Right renal cortex interstitium (tissue), 3 donors: ENCODE data around the gene OPCML. TPM values are rescaled to one million over a fixed set of nuclear protein-coding genes. Genes with fewer than 3 reads are reported as not detected.

ENCODE experiments used
- DNase-seq, 3 donors: peaks; one replicate each; pipeline ENCODE4 v3.0.0-alpha.2; 2013; ENCODE audit warnings: low read depth in 3 of 3, low spot score in 2 of 3
- polyA plus RNA-seq, 3 donors: library from polyadenylated mRNA; unstranded; fragments of 120-200 nt; gene quantifications; one replicate each; pipeline ENCODE4 v1.2.1, GENCODE V29; 2013; ENCODE audit not compliant: insufficient read length in 3 of 3

The OPCML gene
- polyA plus RNA-seq, 3 donors = 14.1 to 19.4 (median 19.1) TPM

DNA sequence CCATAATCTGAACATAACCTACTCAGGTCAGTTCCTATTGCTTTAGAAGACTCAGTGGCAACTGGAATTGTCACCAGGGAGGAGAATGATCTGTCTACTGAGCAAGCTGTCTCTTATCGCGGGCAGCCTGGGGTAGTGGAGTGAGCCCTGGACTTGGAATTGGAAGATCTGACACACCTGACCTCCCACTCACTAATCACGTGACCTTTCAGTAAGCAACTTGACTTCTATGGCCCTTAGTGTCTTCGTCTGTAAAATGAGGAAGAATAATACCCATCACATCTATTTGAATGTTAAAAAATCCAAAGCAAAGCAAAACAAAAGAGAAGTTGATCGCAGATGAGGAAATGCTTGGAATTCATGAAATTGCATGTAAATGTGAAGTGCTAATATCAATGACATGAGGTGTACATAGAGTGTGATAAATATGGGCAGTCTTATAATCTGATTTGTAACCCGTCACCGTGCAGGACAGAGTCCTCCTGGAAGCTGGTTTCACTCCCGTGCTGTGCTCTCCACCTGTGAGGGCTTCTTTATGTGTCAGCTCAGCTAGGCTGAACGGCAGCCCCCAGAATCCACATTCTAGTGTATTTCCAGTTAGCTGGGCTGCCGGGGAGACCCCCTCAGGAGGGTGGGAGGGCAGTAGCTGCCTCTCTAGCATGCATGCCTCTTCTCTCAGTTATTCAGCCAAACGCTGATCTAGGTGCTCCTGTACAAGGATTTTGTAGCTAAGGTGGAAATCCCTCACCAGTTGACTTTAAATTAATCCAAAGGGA lies 482.9 kb downstream of the OPCML start:
- no peak for DNase-seq

DNA sequence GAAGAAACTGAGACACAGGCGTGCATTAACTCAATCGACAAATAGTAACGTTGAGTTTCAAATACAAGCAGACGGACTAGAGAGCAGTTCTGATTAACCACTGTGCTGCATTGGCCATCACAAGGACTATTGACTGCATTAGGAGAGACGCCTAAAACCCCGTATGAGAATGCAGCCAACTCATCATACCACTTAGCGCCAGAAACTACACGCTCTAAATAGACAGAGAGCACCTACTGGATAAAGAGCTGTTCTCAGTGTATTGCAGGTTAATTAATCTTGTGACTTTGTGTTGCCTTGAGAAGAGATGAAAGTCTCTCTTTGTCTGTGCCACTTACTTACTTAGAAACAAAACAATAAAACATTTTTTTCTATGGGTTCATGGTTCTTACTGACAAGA lies 484.0 kb downstream of the OPCML start:
- DNase-seq = no peak

DNA sequence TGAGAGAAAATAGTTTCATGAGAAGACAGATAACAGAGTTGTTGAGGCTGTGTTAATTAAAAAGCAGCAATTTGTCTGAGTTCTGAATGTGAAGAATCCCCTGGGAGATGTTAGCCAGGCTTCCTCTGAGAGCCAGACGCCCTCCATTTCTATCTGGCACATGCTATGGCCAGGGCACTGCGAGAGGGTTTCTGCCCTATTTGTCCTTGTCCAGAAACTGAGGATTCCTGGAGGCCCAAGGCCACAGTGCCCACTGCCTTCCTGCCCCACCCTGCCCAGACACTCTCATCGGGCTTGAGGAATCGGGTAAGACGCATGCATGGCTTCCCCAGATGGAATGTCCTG lies 484.6 kb downstream of the OPCML start:
- no peak for DNase-seq

DNA sequence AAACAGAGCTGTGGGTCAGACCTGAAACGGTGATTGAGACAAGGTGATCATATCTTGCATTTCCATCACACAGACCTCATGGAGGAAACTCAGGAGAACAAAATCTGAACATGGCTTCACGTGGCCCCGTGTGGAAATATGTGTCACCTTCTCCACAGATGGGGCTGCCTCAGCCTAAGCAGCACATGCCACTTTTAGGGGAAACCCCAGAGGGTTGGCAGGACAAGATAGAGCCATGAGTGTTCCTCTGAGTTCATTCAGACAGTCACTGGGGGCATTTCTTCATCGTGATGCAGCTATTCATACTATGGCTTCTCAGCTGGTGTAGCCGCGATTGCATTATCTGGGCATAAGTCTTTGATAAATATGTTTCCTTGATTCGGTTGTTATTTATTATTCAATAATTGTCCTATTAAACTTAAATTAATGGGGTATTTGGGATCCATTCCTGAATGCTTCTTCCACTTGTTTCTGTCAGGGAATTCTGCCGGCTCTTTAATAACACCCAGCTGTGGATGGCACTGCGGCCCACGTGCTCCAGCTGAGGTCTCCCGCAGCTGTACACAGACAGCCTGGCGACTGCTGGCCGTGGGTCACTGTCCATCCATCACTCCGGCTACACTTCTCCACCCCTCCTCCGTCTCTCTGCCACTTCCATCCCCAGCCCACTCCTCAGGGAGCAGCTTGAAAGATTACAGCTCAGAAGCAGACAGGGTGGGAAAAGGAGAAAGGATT lies 485.1 kb downstream of the OPCML start:
- no peak for DNase-seq

DNA sequence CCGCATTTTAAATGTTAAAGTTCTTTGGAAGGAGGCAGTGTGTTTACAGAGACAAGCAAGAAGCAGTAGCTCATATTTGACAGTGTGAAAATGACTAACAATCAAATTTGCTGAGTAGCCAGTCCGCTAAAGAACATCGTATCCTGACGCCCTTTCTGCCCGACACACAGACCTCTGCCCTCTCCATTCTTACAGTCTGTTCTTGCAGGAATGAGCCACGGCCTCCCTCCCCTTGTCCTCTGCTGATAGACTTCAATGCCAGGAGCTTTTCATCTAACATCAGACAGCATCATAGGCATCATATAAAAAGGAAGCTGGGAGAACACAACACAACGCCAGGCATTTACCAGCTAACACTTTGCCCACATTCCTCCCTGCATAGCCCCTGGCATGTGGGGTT lies 486.0 kb downstream of the OPCML start:
- DNase-seq = no peak

DNA sequence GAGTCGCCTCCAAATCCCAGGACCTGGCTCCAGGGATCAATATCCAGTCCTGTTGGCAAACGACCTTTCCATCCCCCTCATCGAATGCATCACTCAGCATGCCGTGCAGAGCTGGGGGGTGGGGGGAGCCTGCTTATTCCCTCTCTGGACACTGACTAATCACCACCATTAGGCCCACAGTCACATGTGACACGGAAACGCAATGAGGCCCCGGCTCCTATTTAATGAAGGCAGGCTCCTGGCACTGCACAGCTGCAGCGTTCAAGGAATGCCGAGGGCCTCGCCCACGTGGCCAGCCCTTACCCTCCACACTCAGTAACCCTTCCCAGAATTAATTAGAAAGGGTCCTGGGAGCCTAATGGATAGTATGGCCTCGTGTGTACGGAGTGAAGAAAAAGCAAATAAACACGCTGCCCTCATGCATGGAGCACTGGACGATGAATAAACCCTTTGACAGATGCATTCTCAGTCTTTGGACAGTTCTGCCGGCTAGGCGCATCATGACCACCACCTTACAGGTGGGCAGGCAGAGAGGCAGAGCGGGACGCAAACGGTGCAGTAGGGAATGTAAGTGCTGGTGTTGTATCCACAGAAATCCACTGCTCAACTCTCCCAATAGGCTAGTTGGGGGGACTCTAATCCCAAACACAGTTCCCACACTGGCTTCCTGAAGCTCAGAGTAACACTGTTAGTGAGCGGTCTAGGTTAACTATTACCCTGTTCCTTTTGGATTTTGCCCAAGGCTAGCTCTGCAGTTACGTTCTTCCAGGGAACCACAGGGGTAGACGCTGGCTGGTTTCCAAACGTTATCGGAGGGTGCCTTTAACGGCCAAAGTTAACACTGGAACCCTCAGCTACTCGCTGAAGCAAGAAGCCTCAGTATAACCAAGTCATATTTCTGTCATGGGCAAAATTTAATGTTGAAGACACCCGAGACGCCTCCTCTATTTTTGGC lies 490.1 kb downstream of the OPCML start:
- no peak for DNase-seq

DNA sequence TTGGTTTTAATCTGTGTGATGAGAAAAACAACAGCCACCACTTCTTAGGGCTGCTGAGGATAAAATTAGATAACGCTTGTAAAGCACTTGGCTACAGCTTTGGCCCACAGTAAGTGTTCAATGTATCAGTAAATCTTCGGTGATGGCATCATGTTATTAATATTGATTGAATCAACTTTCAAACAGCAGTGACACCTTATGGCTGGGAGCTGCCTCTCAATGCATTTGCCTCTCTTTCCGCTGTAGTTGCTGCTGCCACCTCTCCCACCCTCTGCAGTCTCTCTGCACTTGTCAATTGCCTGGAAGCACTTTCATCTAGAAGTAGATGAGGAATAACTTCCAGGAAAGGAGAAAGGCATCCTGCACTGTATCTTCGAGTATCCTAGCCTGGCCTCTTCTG lies 491.1 kb downstream of the OPCML start:
- DNase-seq = no peak

DNA sequence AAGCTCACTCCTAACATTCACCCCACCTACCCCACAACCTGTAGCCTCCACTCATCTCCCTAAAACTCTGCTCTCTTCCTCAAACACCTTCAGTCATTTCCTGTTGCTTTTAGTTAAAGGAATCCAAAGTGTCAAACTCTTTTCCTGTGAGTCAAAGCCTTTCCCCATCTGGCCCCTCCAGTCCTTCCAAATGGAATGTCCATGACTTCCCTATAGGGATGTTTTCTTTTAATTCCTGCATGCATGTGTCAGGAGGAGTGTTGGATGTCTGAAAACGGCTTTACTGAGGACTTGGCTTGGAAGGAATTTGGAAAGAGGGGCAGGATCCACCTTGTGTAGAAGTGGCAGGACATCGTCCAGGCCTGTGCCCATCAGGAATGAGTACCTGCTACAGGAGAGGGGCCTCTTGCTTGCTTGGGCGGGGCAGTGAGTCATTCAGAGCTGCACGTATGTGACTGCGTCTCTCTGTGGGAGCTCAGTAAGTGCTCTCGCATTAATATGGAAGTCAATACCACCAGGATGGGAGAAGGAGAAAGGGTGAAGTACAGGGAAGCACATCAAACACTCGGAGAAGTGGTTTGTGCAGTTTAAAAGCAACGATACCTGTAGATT lies 491.9 kb downstream of the OPCML start:
- DNase-seq = no peak

DNA sequence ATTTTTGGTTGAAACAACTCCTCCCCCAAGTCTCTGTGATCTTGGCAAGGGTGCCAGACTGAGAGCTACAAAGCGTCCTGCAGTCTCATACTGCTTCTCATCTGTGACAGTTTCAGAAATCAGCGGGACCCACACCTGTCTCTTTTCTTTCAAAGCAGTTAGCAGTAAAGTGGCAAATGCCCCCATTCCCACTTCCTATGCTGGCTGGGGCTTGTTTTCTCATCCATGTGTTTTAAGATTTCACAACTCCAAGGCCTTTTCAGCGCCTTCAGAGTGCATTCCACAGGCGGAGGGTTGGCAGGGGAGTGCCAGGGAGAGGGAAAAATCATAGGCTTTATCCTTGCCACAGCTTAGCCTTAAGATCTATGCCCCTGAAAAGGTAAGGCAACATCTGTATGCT lies 493.5 kb downstream of the OPCML start:
- DNase-seq = no peak

DNA sequence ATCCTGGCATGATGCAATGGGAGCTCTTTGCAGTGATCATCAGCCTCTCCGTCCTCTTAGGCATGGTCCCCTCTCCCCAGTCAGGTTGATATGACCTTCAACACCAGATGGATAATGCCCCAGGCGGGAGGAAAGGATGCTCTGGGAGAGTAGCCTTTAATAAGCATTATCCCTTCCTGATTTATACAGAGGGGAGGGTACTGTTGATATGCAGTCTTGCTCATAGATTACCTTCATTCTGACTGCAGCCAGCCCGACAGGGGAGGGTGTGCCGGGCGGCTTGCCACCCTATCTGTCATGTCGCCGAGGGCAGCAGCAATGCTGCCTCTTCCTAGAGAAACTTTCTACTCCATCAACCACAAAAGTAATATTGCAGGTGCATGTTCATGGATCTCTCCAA lies 497.4 kb downstream of the OPCML start:
- no peak for DNase-seq

DNA sequence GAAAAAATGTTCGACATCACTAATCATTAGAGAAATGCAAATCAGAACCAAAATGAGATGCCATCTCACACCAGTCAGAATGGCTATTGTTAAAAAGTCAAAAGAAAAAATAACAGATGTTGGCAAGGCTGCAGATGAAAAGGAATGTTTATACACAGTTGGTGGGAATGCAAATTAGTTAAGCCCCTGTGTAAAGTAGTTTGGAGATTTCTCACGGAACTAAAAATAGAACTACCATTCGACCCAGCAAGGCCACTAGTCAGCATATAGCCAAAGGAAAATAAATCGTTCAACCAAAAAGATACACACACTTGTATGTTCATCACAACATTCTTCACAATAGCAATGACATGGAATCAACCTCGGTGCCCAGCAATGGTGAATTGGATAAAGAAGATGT lies 503.2 kb downstream of the OPCML start:
- DNase-seq = no peak

DNA sequence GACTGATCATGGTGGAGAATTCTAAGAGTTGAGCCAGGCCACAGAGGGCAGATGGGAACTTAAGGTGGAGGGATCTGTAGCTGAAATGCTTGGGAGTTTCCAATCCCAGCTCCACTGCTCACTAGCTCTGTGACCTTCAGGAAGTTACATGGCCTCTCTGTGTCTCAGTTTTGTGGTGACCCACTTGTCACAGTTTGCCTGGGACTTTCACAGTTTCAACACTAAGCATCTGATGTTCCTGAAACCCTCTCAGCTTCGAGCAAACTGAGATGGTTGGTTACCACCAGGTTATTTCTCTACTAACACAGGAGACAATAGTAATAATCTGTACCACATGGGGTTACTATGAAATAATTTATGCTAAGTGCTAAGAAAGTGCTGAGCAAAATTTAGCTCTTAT lies 505.3 kb downstream of the OPCML start:
- no peak for DNase-seq

DNA sequence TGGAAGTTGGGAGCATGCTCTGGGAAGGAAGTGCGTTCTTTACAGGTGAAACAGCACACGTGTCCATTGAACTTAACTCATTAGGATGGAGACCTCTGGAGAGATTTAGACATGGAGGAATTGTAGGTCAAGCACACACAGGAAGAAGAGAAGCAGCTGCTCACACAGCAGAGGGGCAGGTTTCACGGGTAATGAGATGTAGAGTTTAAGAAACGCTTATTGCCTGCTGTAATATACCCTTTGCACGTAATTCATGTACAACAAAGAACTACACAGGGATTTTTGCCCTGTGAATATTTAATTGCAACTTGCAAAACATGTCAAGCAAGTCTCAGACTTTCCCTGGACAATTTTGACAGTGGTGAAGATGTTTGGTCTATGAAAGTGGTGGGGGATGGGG lies 508.0 kb downstream of the OPCML start:
- peak in 1 of 3 donors; percentile 16 for DNase-seq

DNA sequence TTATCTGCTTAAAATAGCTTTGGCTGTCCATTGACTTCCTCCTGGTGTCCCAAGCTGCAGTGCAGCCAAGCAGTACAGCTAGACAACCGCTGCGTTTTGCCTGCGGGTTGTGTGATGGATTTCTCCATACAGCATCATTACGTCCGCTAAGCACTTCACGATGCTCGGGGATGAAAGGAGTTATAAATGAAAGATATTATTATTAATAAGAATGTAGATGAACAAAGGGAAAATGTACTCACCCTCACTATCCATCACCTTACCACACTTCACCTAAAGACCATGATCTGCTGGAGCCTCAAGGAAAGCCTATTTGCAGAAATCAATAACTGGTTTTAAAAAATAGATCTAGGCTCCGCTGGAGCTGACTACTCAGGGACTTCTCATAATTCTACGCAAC lies 509.1 kb downstream of the OPCML start:
- no peak for DNase-seq

DNA sequence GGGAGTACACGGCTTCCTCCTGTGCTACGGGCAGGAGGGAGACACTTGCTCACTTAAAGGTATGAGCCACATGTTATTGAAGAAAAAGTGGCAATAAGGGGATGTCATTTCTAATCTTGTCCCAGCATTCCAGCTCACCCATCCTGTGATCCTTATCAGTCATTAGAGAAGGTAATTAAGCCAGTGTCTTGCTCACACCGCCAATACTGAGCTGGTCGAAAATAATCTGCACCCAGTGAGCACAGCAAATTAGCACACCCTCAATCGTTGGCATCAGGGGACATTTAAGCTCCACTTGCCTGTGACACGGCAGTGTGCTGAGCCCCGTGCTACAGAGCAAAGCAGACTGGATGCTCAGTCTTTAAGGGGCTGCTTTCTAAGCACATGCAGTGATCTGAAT lies 510.7 kb downstream of the OPCML start:
- DNase-seq = no peak

DNA sequence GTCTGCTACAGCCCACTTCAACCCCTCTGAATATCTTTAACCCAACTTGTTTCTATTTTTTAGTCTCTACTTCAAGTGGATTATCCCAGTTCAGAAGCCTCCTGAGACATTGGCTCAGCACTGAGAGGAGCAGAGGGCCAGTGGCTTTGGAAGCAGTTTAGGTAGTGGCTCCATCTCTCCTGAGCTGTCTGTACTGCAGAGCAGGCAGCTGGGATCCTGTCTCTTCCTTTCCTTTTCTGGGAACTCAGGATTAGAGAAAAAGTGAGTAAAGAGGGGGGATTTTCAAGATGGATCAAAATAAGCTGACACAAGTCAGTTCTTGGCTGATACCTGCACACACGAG lies 512.0 kb downstream of the OPCML start:
- DNase-seq = no peak

DNA sequence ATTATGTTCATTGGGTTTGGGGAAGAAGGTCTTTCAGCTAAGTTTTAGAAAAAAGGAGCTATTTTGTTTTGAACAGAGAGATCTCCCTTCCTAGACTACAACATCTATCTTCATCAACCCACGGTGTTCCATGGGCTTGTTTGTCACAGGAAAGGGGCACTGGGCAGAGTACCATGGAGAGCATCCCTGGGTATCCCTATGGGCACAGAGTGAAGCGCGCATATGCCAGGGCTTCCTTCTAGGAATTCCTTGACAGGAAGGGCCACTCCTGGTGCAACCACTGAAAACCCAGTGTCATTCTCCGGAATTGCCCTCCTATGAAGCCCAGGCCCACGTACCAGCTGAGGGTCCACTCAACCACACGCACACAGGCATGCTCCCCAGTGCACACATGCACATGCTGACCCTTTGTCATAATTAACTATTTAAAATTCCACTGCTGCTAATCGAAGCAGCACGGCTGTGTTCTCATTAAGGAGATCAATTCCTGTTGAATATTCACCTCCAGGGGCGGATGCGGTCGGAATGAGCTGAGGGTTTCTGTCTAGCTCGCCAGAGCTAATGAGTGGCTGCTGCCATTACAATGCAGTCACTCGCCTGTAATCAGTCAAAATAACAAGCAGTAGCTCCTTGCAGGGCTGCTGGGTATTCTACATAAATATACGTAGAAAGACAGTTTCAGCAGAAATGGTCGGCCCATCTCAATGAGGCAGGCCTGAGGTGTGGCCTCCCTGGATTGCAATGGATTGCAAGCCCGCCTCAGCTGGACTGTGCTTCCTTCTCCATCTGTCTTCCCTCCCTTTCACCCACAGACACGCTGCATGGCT lies 512.5 kb downstream of the OPCML start:
- DNase-seq = no peak

DNA sequence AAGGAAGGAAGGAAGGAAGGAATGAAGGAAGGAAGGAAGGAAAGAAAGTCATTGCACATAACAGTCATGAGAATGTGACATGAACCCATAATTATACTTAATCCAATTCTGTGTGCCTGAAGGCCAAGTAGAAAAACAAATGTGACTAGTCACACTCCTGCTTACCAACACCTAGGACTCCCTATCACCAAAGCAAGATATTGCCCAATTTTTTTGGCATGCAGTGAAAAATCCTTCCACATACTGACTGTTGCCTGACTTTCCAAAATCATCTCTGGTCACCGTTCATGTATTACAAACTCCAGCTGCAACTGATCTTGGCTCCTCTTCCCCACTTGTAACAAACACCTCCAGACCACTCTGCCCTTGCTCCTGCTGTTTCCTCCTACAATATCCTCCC lies 516.8 kb downstream of the OPCML start:
- DNase-seq = no peak

DNA sequence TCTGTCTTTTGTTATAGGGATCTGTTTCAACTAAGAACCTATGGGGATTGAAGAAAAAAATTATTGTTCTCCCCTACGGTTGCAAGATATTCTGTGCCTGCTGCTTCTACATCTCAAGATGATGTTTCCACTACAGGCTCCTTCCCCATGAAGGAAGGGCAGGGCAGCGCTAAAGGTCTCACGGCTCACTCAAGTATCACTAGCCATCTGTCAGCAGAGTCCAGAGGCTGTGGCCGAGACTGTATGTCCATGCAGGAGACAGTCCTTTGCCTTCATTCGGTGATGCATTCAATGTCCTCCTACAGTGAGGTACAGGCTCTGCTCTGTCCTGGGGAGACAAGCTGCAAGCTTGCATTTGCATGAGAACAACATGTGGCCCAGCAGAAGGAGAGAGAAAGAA lies 518.0 kb downstream of the OPCML start:
- DNase-seq = no peak

DNA sequence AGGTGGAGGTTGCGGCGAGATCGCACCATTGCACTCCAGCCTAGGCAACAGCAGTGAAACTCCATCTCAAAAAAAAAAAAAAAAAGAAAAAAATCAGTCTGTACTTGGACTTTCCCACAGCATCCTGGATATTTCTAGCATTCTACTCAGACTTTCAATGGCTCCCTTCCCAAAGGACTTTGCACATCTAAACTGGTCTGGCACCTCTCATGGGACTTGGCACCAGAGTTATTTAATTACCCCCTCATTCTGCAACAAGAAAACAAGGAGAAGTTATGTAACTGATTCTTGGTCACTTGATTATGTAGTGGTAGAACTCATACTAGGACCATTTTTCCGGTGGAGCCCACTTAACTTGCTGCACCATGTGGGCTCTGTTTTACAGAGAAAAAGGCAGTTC lies 519.5 kb downstream of the OPCML start:
- DNase-seq = no peak
